ENCODE data around the gene ABHD11. TPM values are rescaled to one million over a fixed set of nuclear protein-coding genes. Genes with fewer than 3 reads are reported as not detected.

The ABHD11 gene
- total and polyA plus RNA-seq, 9 of the 15 experiments (the other 6 are each of a cell fraction or from before 2014, with no cell fraction given), result 7.7 to 44.2 (median 18.9) TPM

GRCh38 chr7:73738612-73739386 is at the start of gene ABHD11 (continued):
- TF ChIP-seq ZNF184 (CRISPR knock-in tag; IDR thresholded peaks at IDR 0.05) (no peak), SAFB2 (IDR thresholded peaks at IDR 0.05; ENCODE audit: borderline replicate concordance, low read depth, low read length, severe bottlenecking) (no peak), YBX1 (IDR thresholded peaks at IDR 0.05) (no peak), HIVEP1 (CRISPR knock-in tag; IDR thresholded peaks at IDR 0.05) (no peak; the same call in 1 of the 2 replicates), FOXA1 (IDR thresholded peaks at IDR 0.05; ENCODE audit: borderline replicate concordance) (no peak), BRF1 (IDR thresholded peaks at IDR 0.05; ENCODE audit: borderline replicate concordance, extremely low read depth, insufficient read length) (no peak), ZNF3 (CRISPR knock-in tag; IDR thresholded peaks at IDR 0.05) (no peak), ELF4 (CRISPR knock-in tag; IDR thresholded peaks at IDR 0.05) (0 out of 2 replicates have a peak, but pooled peaks have one; percentile 36), NFIX (CRISPR knock-in tag; IDR thresholded peaks at IDR 0.05; ENCODE audit: low read depth) (no peak), GMEB1 (CRISPR knock-in tag; IDR thresholded peaks at IDR 0.05) (peak; percentile 91), ZNF778 (CRISPR knock-in tag; IDR thresholded peaks at IDR 0.05) (no peak), ZNF232 (CRISPR knock-in tag; IDR thresholded peaks at IDR 0.05) (no peak; the same call in 1 of the 2 replicates), ZNF274 (IDR thresholded peaks at IDR 0.05; ENCODE audit: borderline replicate concordance, low read depth, low read length) (no peak; the same call in 1 of the 2 replicates), ELK1 (CRISPR knock-in tag; IDR thresholded peaks at IDR 0.05) (no peak), ZNF239 (CRISPR knock-in tag; IDR thresholded peaks at IDR 0.05) (peak; percentile 58; the same call in 1 of the 2 replicates), SAP30 (IDR thresholded peaks at IDR 0.05; ENCODE audit: borderline replicate concordance, insufficient read depth, low read depth, low read length, poor library complexity, severe bottlenecking) (peak; percentile 34), ZFP1 (CRISPR knock-in tag; IDR thresholded peaks at IDR 0.05) (0 out of 2 replicates have a peak, but pooled peaks have one; percentile 57), SMARCA4 (IDR thresholded peaks at IDR 0.05) (no peak), BCOR (IDR thresholded peaks at IDR 0.05) (no peak), SP2 (IDR thresholded peaks at IDR 0.05; ENCODE audit: extremely low read depth, low read depth, low read length, poor library complexity, severe bottlenecking) (no peak), FOS (IDR thresholded peaks at IDR 0.05; ENCODE audit: extremely low read depth, insufficient read length) (no peak), ZNF764 (CRISPR knock-in tag; IDR thresholded peaks at IDR 0.05; ENCODE audit: low read depth) (0 out of 2 replicates have a peak, but pooled peaks have one; percentile 56), HSF4 (CRISPR knock-in tag; IDR thresholded peaks at IDR 0.05; ENCODE audit: borderline replicate concordance) (no peak), ZBTB34 (CRISPR knock-in tag; IDR thresholded peaks at IDR 0.05) (no peak), XRCC5 (IDR thresholded peaks at IDR 0.05; ENCODE audit: low read depth, low read length) (no peak), KDM5B (IDR thresholded peaks at IDR 0.05; ENCODE audit: insufficient replicate concordance, low read depth, low read length) (peak; percentile 86)

Data from K562 (cell line).